Hypothalamus (tissue), 51 donors: ENCODE data around the gene HOXA1.

Source experiments
- DNase-seq, 51 donors: peaks; one replicate each; lab custom pipeline; 2025; lab: John Stamatoyannopoulos, UW

HOXA1 gene

GRCh38 chr7:27095897-27096767, at the start of gene HOXA1:
Gene HOXA1 (minus strand): TSS chr7:27096000. CDS start chr7:27095912, 88 bp downstream.
- peak in 6 of 51 donors; percentile 4 to 17 (median 10) for DNase-seq

GRCh38 chr7:27145165-27145913, 49.5 kb upstream of the HOXA1 start:
- DNase-seq = no peak

- no peak for DNase-seq
Observed at GRCh38 chr7:27144781-27145164, 49.0 kb upstream of the HOXA1 start.

- no peak for DNase-seq
Observed at GRCh38 chr7:27143950-27144780, 48.4 kb upstream of the HOXA1 start.

- no peak for DNase-seq
Observed at GRCh38 chr7:27143023-27143949, 47.5 kb upstream of the HOXA1 start, which contains the start of gene HOXA5. Gene HOXA5 (minus strand): TSS chr7:27143681. CDS start chr7:27143607, 74 bp downstream.

GRCh38 chr7:27142580-27143022, 46.8 kb upstream of the HOXA1 start:
- no peak for DNase-seq

- no peak for DNase-seq
Observed at GRCh38 chr7:27141923-27142579, 46.3 kb upstream of the HOXA1 start.

- no peak for DNase-seq
Observed at GRCh38 chr7:27141137-27141922, 45.5 kb upstream of the HOXA1 start.

GRCh38 chr7:27140126-27140857, 44.5 kb upstream of the HOXA1 start:
- DNase-seq = no peak

- DNase-seq = no peak
Observed at GRCh38 chr7:27139334-27140125, 43.7 kb upstream of the HOXA1 start.

- no peak for DNase-seq
Observed at GRCh38 chr7:27138985-27139333, 43.2 kb upstream of the HOXA1 start.

GRCh38 chr7:27138472-27138871, 42.7 kb upstream of the HOXA1 start:
- DNase-seq = no peak

GRCh38 chr7:27137640-27138315, 42.0 kb upstream of the HOXA1 start:
- no peak for DNase-seq

- DNase-seq = no peak
Observed at GRCh38 chr7:27134392-27134791, 38.6 kb upstream of the HOXA1 start.

GRCh38 chr7:27133409-27134231, 37.8 kb upstream of the HOXA1 start:
- DNase-seq = no peak
